GM12875 (cell line): ENCODE measurements around the gene MC2R.
"Not testable (repeated sequence)": the region's sequence is repeated elsewhere in the genome, so short reads cannot be mapped to it uniquely, and the experiment has no call there.

ENCODE experiments used
- H3K4me3 ChIP-seq: one replicate; pipeline ENCODE4 v1.5.1; 2011; ENCODE audit warnings: low read depth, low read length, control low read depth
- TF ChIP-seq, protein P1 (sequence below): IDR thresholded peaks from 2 replicates; pipeline ENCODE4 v1.5.1; 2011; ENCODE audit warnings: low read depth, mild to moderate bottlenecking, control low read depth, inconsistent platforms, low read length, moderate library complexity, borderline replicate concordance; ENCODE audit not compliant: insufficient read depth

Gene MC2R

DNA sequence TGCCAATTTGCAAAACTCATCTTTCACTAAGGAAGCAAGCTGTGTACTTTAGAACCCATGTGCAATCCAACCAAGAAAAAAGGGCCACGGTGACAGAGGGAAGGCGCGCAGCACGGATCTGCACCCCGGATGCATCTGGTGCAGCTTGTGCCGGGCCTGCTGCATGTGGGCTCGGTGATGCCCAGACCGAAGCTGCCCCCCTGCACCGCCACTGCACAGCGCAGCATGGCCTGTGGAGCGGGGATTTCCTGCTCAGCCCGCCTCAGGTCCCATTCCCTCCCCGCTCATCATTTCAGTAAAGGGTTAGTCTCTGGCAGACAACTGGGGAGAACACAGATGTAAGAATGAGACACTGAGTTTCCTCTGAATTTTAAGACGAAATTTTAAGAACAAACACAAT lies 43.0 kb downstream of the MC2R start:
- TF ChIP-seq, protein P1, sequence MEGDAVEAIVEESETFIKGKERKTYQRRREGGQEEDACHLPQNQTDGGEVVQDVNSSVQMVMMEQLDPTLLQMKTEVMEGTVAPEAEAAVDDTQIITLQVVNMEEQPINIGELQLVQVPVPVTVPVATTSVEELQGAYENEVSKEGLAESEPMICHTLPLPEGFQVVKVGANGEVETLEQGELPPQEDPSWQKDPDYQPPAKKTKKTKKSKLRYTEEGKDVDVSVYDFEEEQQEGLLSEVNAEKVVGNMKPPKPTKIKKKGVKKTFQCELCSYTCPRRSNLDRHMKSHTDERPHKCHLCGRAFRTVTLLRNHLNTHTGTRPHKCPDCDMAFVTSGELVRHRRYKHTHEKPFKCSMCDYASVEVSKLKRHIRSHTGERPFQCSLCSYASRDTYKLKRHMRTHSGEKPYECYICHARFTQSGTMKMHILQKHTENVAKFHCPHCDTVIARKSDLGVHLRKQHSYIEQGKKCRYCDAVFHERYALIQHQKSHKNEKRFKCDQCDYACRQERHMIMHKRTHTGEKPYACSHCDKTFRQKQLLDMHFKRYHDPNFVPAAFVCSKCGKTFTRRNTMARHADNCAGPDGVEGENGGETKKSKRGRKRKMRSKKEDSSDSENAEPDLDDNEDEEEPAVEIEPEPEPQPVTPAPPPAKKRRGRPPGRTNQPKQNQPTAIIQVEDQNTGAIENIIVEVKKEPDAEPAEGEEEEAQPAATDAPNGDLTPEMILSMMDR: no peak
- H3K4me3 ChIP-seq: no peak overlapping the region

DNA sequence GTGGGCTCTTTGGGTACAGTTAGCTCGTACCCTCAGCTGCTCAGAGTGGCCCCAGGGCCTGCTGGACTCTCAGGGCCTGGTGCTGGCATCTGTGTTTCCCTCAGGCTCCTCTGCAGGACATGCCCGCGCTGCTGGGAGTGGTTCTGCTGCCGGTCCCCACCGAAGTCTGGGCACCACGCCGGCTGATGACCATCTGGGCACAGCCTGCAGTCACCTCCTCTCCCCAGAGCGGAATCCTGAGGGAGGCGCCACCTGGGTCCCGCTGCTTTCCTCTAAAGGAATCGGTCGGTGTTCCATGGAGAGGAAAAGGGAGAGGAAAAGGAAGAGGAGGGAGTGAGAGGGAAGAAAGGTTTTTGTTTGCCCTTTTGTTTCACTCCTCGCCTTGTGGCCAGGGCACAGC lies 43.6 kb downstream of the MC2R start:
- no peak overlapping the region for H3K4me3 ChIP-seq
- TF ChIP-seq, protein P1: no peak

DNA sequence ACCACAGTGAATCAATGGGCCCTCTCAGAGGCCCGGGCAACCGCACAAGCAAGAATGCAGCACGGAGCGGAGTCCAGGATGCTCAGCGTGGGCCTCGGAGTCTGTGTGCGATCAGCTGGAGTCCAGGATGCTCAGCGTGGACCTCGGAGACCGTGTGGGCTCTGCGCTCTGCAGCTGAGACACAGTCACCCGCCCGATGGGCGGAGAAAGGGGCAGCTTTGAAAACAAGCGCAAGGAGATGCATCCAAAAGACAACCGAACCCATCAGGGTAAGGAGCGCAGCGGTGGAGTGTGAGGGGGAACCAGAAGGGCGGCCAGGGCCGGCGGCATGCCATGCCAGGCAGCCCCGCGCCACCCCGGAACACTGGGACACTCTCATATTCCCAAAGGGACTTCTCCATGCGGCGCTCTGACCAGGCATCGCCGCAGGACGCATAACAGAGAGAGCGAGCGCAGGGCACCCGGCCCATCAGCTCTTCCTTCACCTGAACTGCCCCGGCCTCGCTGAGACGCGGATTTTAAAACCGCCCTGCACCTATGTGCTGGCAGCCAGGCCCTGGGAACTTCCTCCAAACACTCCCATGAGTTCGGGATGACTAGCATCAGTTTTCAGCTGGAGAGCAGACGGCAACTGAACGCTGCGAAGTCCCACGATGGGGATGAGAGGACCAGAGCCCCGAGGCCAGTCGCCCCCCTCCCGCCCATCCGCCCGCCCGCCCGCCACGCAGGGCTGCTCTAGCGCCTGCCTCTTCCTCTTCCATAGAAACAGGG lies 46.6 kb downstream of the MC2R start:
- TF ChIP-seq, protein P1: no peak
- no peak overlapping the region for H3K4me3 ChIP-seq

DNA sequence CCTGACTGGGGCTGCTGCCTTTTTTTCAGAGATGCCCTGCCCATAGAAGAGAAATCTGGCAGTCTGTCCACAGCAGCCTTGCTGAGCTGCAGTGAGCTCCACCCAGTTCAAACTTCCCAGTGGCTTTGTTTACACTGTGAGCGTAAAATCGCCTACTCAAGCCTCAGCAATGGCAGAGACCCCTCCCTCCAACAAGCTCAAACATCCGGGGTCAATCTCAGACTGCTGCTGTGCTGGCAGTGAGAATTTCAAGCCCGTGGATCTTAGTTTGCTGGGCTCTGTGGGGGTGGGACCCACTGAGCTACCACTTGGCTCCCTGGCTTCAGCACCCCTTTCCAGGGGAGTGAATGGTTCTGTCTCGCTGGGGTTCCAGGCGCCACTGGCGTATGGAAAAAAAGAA lies 52.4 kb downstream of the MC2R start:
- not testable (repeated sequence) for H3K4me3 ChIP-seq

DNA sequence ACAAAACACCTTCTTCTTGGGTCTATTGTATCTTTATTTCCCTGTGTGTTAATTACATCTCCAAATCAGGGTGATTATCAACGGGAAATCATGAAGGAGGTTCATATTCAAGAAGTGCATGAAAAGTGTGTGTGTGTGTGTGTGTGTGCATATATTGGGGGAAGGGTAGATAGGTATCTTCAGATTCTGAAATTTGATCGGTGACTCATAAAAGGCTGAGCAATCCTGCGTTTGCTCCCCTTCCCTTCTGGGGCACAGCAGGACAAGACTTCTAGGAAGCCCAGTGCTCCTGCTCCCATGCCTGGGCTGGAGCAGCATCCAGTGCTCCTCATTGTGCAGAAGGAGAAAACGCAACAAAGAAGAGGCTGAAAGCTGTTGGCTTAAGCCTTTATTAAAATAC lies 65.5 kb downstream of the MC2R start:
- TF ChIP-seq, protein P1: no peak

DNA sequence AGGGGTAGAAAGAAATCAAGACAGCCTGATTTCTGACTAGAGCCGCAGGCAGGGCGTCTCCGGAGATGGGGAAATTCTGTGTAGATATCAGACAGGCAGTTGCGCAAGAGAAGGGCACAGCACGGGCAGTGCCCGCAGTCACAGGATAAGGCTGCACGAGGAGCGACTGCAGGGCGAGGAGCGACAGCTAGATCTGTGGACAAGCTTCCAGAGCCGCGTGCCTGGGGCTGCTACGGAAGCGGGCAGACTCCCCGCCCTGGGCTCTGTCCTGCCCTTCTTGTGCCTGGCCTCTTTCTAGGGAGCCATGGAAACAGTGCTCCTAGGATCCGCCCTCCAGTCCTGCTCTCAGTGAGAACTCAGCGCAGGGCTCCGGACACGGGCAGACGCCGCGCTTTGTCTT lies 78.8 kb downstream of the MC2R start:
- H3K4me3 ChIP-seq: no peak overlapping the region

More for the DNA sequence above, 65.5 kb downstream of the MC2R start:
- H3K4me3 ChIP-seq: no peak overlapping the region

DNA sequence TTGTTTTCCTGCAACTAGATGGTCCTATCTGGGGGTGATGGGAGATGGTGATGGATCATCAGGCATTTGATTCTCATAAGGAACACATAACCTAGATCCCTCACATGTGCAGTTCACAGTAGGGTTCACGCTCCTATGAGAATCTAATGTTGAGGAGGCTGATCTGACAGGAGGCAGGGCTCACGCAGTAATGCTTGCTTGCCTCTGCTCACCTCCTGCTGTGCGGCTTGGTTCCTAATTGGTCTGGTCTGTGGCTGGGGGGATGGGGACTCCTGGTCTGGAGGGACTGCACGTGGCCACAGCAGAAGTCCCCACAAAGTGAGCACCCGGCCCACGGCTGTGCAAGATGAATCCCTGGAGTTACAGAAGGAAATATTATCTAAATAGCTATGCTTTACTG lies 80.1 kb downstream of the MC2R start:
- TF ChIP-seq, protein P1: no peak
- H3K4me3 ChIP-seq: no peak overlapping the region

More for the DNA sequence above, 78.8 kb downstream of the MC2R start:
- TF ChIP-seq, protein P1: no peak
